Effector memory CD4-positive, alpha-beta T cell (primary cell): Measurements from ENCODE around the gene MOK.
A peak's percentile ranks its signal among the peaks of the same experiment; 100 is the strongest.

ENCODE experiments used
- DNase-seq, 3 donors: peaks; one replicate each; pipeline ENCODE4 v3.0.0-alpha.2; 2020
- H3K27ac ChIP-seq: 2 replicates; pipeline ENCODE4 v1.7.0; 2013; ENCODE audit warnings: mild to moderate bottlenecking, low read length, moderate library complexity; ENCODE audit not compliant: insufficient read depth, poor library complexity, severe bottlenecking
- H3K27me3 ChIP-seq: replicated peaks from 2 replicates; pipeline ENCODE4 v1.7.0; 2013; ENCODE audit warnings: mild to moderate bottlenecking, low read length; ENCODE audit not compliant: insufficient read depth, control insufficient read depth, poor library complexity, severe bottlenecking
- H3K36me3 ChIP-seq: 2 replicates; pipeline ENCODE4 v1.7.0; 2013; ENCODE audit warnings: mild to moderate bottlenecking, low read length, moderate library complexity; ENCODE audit not compliant: control insufficient read depth, insufficient read depth
- H3K4me1 ChIP-seq: 2 replicates; pipeline ENCODE4 v1.7.0; 2013; ENCODE audit warnings: low read length, mild to moderate bottlenecking; ENCODE audit not compliant: control insufficient read depth, insufficient read depth, poor library complexity, severe bottlenecking
- H3K4me3 ChIP-seq: 2 replicates; pipeline ENCODE4 v1.7.0; 2013; ENCODE audit warnings: low read length, low read depth, mild to moderate bottlenecking; ENCODE audit not compliant: insufficient read depth, poor library complexity, severe bottlenecking
- H3K9me3 ChIP-seq: 2 replicates; pipeline ENCODE4 v1.7.0; 2013; ENCODE audit warnings: mild to moderate bottlenecking, low read length, moderate library complexity; ENCODE audit not compliant: control insufficient read depth

The MOK gene

GRCh38 chr14:102323102-102323501 lies 18.1 kb upstream of the MOK start:
- peaks cover 19% of the 10 kb centered on the region for H3K4me1 ChIP-seq
- no peak overlapping the region for H3K27ac ChIP-seq
- DNase-seq, result no peak
- H3K4me3 ChIP-seq, result no peak overlapping the region
- no peaks in the 10 kb centered on the region for H3K36me3 ChIP-seq
- H3K9me3 ChIP-seq, result no peaks in the 10 kb centered on the region
- H3K27me3 ChIP-seq, result no peaks in the 10 kb centered on the region

DNA sequence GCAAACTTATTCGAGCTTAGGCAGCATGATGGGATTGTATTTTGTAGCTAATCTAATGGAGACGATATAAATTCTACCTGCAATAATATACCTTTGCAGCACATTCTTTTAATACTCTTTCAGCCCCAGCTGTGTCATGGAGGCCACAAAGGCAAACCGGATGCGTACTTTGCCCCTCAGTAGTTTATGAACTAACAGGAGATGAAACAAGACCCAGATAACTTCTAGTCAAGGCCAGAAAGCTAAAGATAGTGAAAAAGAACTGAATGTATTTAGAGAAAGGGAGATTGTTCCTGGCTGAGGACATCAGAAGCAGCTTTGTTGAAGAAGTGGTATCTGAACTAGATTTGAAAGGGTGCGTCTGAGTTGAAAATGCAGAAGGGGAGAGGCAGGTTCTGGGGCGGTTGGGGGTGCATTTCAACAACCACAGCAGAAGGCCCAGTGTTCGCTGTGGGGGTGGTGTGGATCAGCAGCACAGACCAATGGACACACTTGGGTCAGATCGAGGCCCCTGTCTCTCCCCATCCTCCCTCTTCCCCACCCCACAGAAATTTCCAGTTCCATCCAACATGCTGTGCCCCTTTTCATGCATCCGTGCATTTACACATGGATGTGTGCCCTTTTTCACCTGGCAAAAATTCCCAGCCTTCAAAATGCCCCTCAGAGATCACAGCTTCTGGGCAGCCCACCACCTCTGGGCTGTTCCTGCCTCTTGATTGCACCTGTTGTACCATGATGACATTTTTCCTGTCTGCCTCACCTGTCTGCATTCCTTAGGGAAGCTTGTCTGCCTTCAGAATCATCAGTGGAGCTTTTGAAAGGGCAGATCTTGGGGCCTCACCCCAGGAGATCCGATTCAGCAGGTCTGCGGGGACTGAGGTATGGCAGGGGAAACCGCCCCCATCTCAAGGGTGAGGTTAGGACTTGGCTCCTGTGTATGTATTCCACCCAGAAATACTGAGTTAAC lies 16.8 kb upstream of the MOK start:
- H3K36me3 ChIP-seq, result no peaks in the 10 kb centered on the region
- no peaks in the 10 kb centered on the region for H3K27me3 ChIP-seq
- peaks cover 27% of the 10 kb centered on the region for H3K4me1 ChIP-seq
- no peak for DNase-seq
- H3K27ac ChIP-seq, result no peak overlapping the region
- H3K9me3 ChIP-seq, result no peaks in the 10 kb centered on the region
- H3K4me3 ChIP-seq, result no peak overlapping the region

GRCh38 chr14:102320671-102321455 lies 15.9 kb upstream of the MOK start:
- H3K4me1 ChIP-seq, result peaks cover 35% of the 10 kb centered on the region
- no peak for DNase-seq
- no peaks in the 10 kb centered on the region for H3K9me3 ChIP-seq
- H3K27ac ChIP-seq, result peak overlapping the region; percentile 90
- H3K27me3 ChIP-seq, result no peaks in the 10 kb centered on the region
- no peaks in the 10 kb centered on the region for H3K36me3 ChIP-seq
- H3K4me3 ChIP-seq, result no peak overlapping the region

DNA sequence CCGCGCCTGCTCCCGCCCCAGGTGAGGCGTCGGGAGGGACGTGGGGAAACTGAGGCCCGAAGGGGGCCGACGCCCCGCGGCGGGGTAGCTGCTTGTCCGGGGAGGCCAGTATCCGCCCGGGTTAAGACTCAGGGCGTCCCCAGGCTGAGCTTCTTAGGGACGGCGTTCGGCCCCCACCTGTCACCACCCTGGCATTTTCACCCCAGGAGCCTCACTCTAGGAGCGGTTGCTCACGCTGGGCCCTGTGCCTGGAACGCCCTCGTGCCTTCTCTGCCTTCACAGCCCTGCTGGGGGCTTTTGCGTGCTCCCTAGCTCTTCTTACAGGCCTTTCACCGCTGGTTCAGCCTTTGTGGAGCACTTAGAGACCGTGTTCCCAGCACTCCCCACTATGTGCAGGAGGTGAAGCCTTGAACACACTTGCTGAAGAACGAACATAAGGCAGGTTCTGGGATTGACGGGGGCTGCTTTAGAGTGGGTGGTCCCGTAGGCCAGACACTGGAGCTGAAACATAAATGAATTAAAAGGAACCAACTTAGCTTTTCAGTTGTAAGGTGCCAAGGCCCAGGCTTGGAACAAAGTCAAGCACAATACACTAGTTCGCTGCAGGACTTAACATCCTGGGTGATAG lies 15.2 kb upstream of the MOK start:
- H3K9me3 ChIP-seq, result no peaks in the 10 kb centered on the region
- H3K4me1 ChIP-seq, result peaks cover 35% of the 10 kb centered on the region
- peak in 1 of 3 donors; percentile 27 for DNase-seq
- no peaks in the 10 kb centered on the region for H3K27me3 ChIP-seq
- H3K4me3 ChIP-seq, result peak overlapping the region; percentile 56
- H3K27ac ChIP-seq, result peak overlapping the region; percentile 90
- no peaks in the 10 kb centered on the region for H3K36me3 ChIP-seq

- peaks cover 38% of the 10 kb centered on the region for H3K4me1 ChIP-seq
- H3K27me3 ChIP-seq, result no peaks in the 10 kb centered on the region
- H3K9me3 ChIP-seq, result no peaks in the 10 kb centered on the region
- DNase-seq, result peak; percentile 84 to 90 (median 86)
- H3K4me3 ChIP-seq, result peak within 1 kb of the TSS; percentile 56
- H3K36me3 ChIP-seq, result no peaks in the 10 kb centered on the region
- H3K27ac ChIP-seq, result peak within 1 kb of the TSS; percentile 90
These were observed 14.5 kb upstream of the MOK start, which contains the start of gene ZNF839 for GRCh38 chr14:102319351-102320032. ZNF839 (plus strand) TSS chr14:102319746; CDS start chr14:102319766, 20 bp downstream.

DNA sequence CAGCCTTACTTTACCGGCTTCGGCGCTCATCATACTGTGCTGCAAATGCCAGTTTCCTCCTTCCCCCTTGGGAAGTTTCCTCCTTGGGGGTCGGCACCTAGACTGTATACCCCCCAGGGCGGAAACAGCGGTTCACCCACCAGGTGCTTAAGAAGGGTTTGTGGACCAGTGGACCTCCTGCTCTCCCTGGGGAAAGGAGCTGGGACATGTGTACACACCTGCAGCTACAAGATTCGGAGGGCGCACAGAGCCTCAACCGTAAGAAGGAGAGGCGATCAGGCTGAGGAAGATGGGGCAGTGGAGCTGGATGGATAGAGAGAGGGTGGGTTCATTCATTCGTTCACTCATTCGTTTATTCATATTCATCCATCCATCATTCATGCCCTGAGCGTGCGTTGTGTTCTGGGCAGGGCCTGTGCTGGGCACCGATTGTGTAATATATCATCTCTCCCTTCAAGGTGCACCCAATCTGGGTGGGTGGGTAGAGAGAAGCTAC lies 13.9 kb upstream of the MOK start:
- Histone ChIP-seq H3K4me3 (peak overlapping the region; percentile 56), H3K36me3 (no peaks in the 10 kb centered on the region), H3K4me1 (peaks cover 41% of the 10 kb centered on the region), H3K9me3 (no peaks in the 10 kb centered on the region), H3K27me3 (no peaks in the 10 kb centered on the region), H3K27ac (peak overlapping the region; percentile 90)
- DNase-seq, result no peak

DNA sequence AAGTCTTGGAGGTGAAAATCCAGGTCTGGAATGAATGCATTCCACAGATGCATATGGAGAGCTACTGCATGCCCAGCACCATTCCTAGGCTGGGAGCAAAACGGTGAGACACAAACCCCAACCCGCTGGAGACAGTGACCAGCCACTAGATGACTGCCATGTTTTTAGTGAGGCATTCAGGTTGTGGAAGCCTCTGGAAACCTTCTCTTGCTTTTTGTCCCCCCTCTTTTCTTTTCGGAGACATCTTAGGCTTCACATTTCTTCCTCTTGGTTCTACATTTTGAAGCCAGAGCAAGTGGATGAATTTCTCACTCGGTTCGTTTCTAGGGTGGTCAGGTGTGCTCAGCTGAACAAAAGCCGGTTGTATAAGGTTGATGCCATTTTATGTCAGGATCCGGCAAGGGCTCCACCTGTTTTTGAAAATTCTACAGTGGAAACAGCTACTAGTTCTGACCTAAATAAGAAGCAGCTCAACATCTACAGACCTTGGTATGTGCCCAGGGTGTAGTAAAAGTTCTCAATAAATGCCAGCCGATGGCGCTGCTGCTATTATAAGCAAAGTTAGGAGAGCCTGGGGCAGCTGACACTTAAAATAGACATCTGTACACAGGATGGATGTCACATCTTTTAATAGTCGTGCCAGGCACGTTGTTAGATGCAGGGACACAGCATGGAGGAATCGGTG lies 12.7 kb upstream of the MOK start:
- H3K27ac ChIP-seq, result peak overlapping the region; percentile 58
- no peak for DNase-seq

GRCh38 chr14:102316743-102317563 lies 12.0 kb upstream of the MOK start:
- DNase-seq, result peak; percentile 89 to 98 (median 91)
- no peaks in the 10 kb centered on the region for H3K9me3 ChIP-seq
- no peaks in the 10 kb centered on the region for H3K27me3 ChIP-seq
- peak overlapping the region; percentile 58 for H3K27ac ChIP-seq
- no peaks in the 10 kb centered on the region for H3K36me3 ChIP-seq
- peaks cover 41% of the 10 kb centered on the region for H3K4me1 ChIP-seq
- H3K4me3 ChIP-seq, result peak overlapping the region; percentile 52

More for the DNA sequence above, 12.7 kb upstream of the MOK start:
- Histone ChIP-seq H3K27me3 (no peaks in the 10 kb centered on the region), H3K36me3 (no peaks in the 10 kb centered on the region), H3K4me3 (peak overlapping the region; percentile 52), H3K9me3 (no peaks in the 10 kb centered on the region), H3K4me1 (peaks cover 41% of the 10 kb centered on the region)
